Measurements from ENCODE around the gene RIMS1.

The RIMS1 gene

DNA sequence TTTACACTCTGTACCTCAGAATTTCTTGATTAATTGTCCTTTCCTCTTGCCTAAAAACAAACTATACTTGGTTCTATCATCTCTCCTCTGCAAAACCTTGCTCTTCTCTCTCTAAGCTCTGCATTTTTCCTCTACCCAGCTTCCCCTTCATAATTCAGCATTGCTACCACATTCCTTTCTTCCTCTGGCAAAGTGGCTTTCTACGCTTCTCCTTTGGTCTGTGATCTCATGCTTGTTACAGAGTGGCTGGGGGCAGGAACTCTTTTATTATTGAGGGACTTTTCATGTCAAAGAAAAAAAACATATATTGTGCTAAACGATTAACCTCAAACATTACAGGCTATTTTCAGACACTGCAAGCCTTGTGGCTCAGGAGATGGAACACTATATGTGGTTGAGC is 402.2 kb downstream of the RIMS1 start:
- no peak overlapping the region for H3K4me3 ChIP-seq (ENCODE audit: low read depth, low read length, poor library complexity, severe bottlenecking)
- H3K9me2 ChIP-seq (ENCODE audit: low read depth, low read length) = no peaks in the 10 kb centered on the region
- no peaks in the 10 kb centered on the region for H3K9me3 ChIP-seq (ENCODE audit: low read length)
- no peak overlapping the region for H3K4me2 ChIP-seq (ENCODE audit: low read length)
- TF ChIP-seq, protein P1, sequence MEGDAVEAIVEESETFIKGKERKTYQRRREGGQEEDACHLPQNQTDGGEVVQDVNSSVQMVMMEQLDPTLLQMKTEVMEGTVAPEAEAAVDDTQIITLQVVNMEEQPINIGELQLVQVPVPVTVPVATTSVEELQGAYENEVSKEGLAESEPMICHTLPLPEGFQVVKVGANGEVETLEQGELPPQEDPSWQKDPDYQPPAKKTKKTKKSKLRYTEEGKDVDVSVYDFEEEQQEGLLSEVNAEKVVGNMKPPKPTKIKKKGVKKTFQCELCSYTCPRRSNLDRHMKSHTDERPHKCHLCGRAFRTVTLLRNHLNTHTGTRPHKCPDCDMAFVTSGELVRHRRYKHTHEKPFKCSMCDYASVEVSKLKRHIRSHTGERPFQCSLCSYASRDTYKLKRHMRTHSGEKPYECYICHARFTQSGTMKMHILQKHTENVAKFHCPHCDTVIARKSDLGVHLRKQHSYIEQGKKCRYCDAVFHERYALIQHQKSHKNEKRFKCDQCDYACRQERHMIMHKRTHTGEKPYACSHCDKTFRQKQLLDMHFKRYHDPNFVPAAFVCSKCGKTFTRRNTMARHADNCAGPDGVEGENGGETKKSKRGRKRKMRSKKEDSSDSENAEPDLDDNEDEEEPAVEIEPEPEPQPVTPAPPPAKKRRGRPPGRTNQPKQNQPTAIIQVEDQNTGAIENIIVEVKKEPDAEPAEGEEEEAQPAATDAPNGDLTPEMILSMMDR (IDR thresholded peaks at IDR 0.05; ENCODE audit: low read length) = no peak
- no peak for TF ChIP-seq EZH2 (IDR thresholded peaks at IDR 0.05; ENCODE audit: borderline replicate concordance, low read length)
- no peak overlapping the region for H3K9ac ChIP-seq (ENCODE audit: low read length)
- no peak overlapping the region for H2AFZ ChIP-seq (ENCODE audit: low read length)
- no peaks in the 10 kb centered on the region for H3K4me1 ChIP-seq (ENCODE audit: insufficient read depth, low read length, severe bottlenecking)
- no peaks in the 10 kb centered on the region for H3K36me3 ChIP-seq (ENCODE audit: insufficient read depth, low read length)
- no peaks in the 10 kb centered on the region for H3F3A ChIP-seq (ENCODE audit: insufficient read depth, low read length)
- no peaks in the 10 kb centered on the region for H3K79me2 ChIP-seq (ENCODE audit: insufficient read depth, low read length)
- H3K27me3 ChIP-seq (ENCODE audit: insufficient read depth, low read length) = no peaks in the 10 kb centered on the region
- no peak overlapping the region for H3K27ac ChIP-seq (ENCODE audit: low read depth, low read length, poor library complexity, severe bottlenecking)
- no peaks in the 10 kb centered on the region for H4K20me1 ChIP-seq (ENCODE audit: insufficient read depth, low read length)

DNA sequence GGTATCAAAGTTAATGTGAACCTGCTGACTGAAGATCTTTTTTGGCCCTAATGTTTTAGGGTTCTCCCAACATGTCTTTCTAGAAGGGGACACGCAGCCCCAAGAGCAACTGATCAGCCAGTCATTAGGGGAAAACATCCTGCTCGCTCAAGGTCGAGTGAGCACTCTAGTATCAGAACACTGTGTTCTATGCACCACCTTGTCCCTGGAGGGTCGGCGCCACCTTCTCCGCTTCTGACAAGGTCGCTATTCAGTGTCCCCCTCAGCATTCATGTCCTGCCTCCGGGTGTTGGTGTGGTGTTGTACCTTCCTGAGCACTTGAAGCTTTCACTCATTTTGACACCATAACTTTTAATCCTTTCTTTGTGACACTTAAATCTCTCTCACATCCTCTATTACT is 404.3 kb downstream of the RIMS1 start:
- Histone ChIP-seq H3K27ac (ENCODE audit: low read depth, low read length, poor library complexity, severe bottlenecking) (no peak overlapping the region), H2AFZ (ENCODE audit: low read length) (no peak overlapping the region), H4K20me1 (ENCODE audit: insufficient read depth, low read length) (no peaks in the 10 kb centered on the region), H3K27me3 (ENCODE audit: insufficient read depth, low read length) (no peaks in the 10 kb centered on the region), H3K4me3 (ENCODE audit: low read depth, low read length, poor library complexity, severe bottlenecking) (no peak overlapping the region), H3K4me2 (ENCODE audit: low read length) (no peak overlapping the region), H3K9ac (ENCODE audit: low read length) (no peak overlapping the region), H3K9me2 (ENCODE audit: low read depth, low read length) (no peaks in the 10 kb centered on the region), H3K36me3 (ENCODE audit: insufficient read depth, low read length) (no peaks in the 10 kb centered on the region), H3K9me3 (ENCODE audit: low read length) (no peaks in the 10 kb centered on the region), H3K4me1 (ENCODE audit: insufficient read depth, low read length, severe bottlenecking) (no peaks in the 10 kb centered on the region), H3K79me2 (ENCODE audit: insufficient read depth, low read length) (no peaks in the 10 kb centered on the region), H3F3A (ENCODE audit: insufficient read depth, low read length) (no peaks in the 10 kb centered on the region)
- no peak for TF ChIP-seq EZH2 (IDR thresholded peaks at IDR 0.05; ENCODE audit: borderline replicate concordance, low read length)

DNA sequence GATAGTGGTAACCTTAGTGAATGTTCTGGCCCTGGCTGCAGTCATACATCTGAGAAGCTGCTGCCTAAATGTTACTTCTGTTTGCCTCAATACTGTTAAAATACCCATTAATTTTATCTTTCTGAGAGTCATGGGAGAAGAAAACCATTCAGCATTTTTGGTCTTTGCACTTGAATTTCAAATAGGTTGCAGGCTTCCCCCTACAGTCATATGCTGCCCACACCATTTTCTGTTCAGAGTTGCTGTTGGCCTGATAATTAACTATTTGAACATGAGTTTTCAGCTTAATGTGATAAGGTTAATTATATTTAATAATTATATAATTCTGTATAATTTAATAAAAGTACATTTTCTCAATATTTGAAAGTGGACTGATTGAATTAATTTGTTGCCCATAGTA is 410.0 kb downstream of the RIMS1 start:
- no peaks in the 10 kb centered on the region for H3K4me1 ChIP-seq (ENCODE audit: insufficient read depth, low read length, severe bottlenecking)
- no peaks in the 10 kb centered on the region for H3K79me2 ChIP-seq (ENCODE audit: insufficient read depth, low read length)
- no peak overlapping the region for H3K4me3 ChIP-seq (ENCODE audit: low read depth, low read length, poor library complexity, severe bottlenecking)
- no peaks in the 10 kb centered on the region for H4K20me1 ChIP-seq (ENCODE audit: insufficient read depth, low read length)
- no peak overlapping the region for H2AFZ ChIP-seq (ENCODE audit: low read length)
- no peaks in the 10 kb centered on the region for H3K36me3 ChIP-seq (ENCODE audit: insufficient read depth, low read length)
- H3F3A ChIP-seq (ENCODE audit: insufficient read depth, low read length) = no peaks in the 10 kb centered on the region
- no peaks in the 10 kb centered on the region for H3K9me3 ChIP-seq (ENCODE audit: low read length)
- no peaks in the 10 kb centered on the region for H3K9me2 ChIP-seq (ENCODE audit: low read depth, low read length)
- TF ChIP-seq EZH2 (IDR thresholded peaks at IDR 0.05; ENCODE audit: borderline replicate concordance, low read length) = no peak
- TF ChIP-seq, protein P1 (IDR thresholded peaks at IDR 0.05; ENCODE audit: low read length) = no peak
- H3K9ac ChIP-seq (ENCODE audit: low read length) = no peak overlapping the region
- no peak overlapping the region for H3K27ac ChIP-seq (ENCODE audit: low read depth, low read length, poor library complexity, severe bottlenecking)
- no peaks in the 10 kb centered on the region for H3K27me3 ChIP-seq (ENCODE audit: insufficient read depth, low read length)
- no peak overlapping the region for H3K4me2 ChIP-seq (ENCODE audit: low read length)

DNA sequence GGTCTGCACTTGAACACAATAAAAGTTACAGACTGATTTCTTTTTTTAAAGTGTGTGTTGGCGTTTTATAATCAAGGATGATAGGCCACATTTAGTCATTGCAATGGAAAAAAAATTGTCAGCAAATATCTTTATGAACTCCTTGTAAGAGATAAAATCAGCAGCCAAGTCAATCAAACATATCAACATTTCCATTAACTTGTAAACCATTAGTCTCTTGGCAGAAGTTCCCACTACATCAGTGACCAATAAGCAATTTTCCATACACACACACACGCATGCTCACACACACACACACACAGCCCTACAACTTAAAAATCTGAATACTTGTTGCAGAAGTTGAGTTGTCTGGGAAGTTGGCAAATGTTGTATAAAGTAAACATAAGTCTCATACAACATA is 419.6 kb downstream of the RIMS1 start:
- Histone ChIP-seq H3K4me3 (ENCODE audit: low read depth, low read length, poor library complexity, severe bottlenecking) (no peak overlapping the region), H3K9ac (ENCODE audit: low read length) (no peak overlapping the region), H3K4me2 (ENCODE audit: low read length) (no peak overlapping the region), H3K27ac (ENCODE audit: low read depth, low read length, poor library complexity, severe bottlenecking) (no peak overlapping the region), H3K27me3 (ENCODE audit: insufficient read depth, low read length) (no peaks in the 10 kb centered on the region), H3K9me3 (ENCODE audit: low read length) (no peaks in the 10 kb centered on the region), H3K4me1 (ENCODE audit: insufficient read depth, low read length, severe bottlenecking) (no peaks in the 10 kb centered on the region), H2AFZ (ENCODE audit: low read length) (no peak overlapping the region), H3K9me2 (ENCODE audit: low read depth, low read length) (no peaks in the 10 kb centered on the region), H4K20me1 (ENCODE audit: insufficient read depth, low read length) (no peaks in the 10 kb centered on the region), H3F3A (ENCODE audit: insufficient read depth, low read length) (no peaks in the 10 kb centered on the region), H3K79me2 (ENCODE audit: insufficient read depth, low read length) (no peaks in the 10 kb centered on the region), H3K36me3 (ENCODE audit: insufficient read depth, low read length) (no peaks in the 10 kb centered on the region)
- TF ChIP-seq, protein P1 (IDR thresholded peaks at IDR 0.05; ENCODE audit: low read length) = no peak
- TF ChIP-seq EZH2 (IDR thresholded peaks at IDR 0.05; ENCODE audit: borderline replicate concordance, low read length) = no peak

All from OCI-LY1 (cell line).